ENCODE data around the gene GNAZ. TPM values are rescaled to one million over a fixed set of nuclear protein-coding genes. Genes with fewer than 3 reads are reported as not detected.

GNAZ gene
- total and polyA plus RNA-seq, 2 of the 8 experiments (the other 6 are each of a cell fraction or from before 2014, with no cell fraction given), result 6.6 to 9.6 TPM

- H3K23me2 ChIP-seq (ENCODE audit: low read depth, low read length), result no peaks in the 10 kb centered on the region
- H3K4me2 ChIP-seq (ENCODE audit: insufficient read depth in 1 of 2, low read depth in 2 of 2, low read length in 2 of 2), result no peak overlapping the region
- H3K4me1 ChIP-seq (replicated peaks in 1 of 4; ENCODE audit: control insufficient read depth in 3 of 4, insufficient read depth in 4 of 4, low read length in 3 of 4), result peaks cover 0 to 10% (median 4%) of the 10 kb centered on the region in 4 experiments; a peak in 3 of 7 replicates
- H4K20me1 ChIP-seq (replicated peaks in 1 of 2; ENCODE audit: control insufficient read depth in 1 of 2, insufficient read depth in 2 of 2, low read length in 2 of 2), result peaks cover 9 to 19% of the 10 kb centered on the region in 2 experiments
- no peak overlapping the region for H2BK12ac ChIP-seq (ENCODE audit: low read depth, low read length)
- no peak overlapping the region for H3K27ac ChIP-seq (ENCODE audit: low read depth, low read length)
- H2AK5ac ChIP-seq (ENCODE audit: low read depth, low read length), result no peak overlapping the region
- no peaks in the 10 kb centered on the region for H3K36me3 ChIP-seq (ENCODE audit: control insufficient read depth in 2 of 4, insufficient read depth in 4 of 4, low read length in 3 of 4)
- WGBS, 2 experiments (ENCODE audit: extremely low coverage in 1 of 2, insufficient coverage in 1 of 2, insufficient read length in 1 of 2, insufficient replicate concordance in 2 of 2, low coverage in 1 of 2, low lambda C conversion rate in 2 of 2, missing lambda C conversion rate in 1 of 2), result 90% methylated on average over 17 of the region's 18 CpGs; no CpG with 5 or more reads in 1 of the 2 experiments
- H2BK120ac ChIP-seq (replicated peaks; ENCODE audit: low read depth, low read length), result no peak overlapping the region
- peaks cover 0 to 3% (median 0%) of the 10 kb centered on the region in 4 experiments; a peak in 3 of 7 replicates for H3K27me3 ChIP-seq (replicated peaks in 1 of 4; ENCODE audit: control insufficient read depth in 3 of 4, extremely low read depth in 1 of 4, insufficient read depth in 3 of 4, low read length in 3 of 4)
- no peak overlapping the region for H3K4ac ChIP-seq (replicated peaks; ENCODE audit: insufficient read length, low read depth, low read length)
- no peak overlapping the region for H2AFZ ChIP-seq (ENCODE audit: low read length)
- H3K23ac ChIP-seq (ENCODE audit: insufficient read length), result no peak overlapping the region
- ChIA-PET CTCF (ENCODE audit: partially characterized antibody) (interaction anchor here (0.7 to 24.3 kb wide), 11 partner anchors 8 to 793 kb away, joined by 3 to 384 read pairs (median 4); no protein-coding TSS in a partner anchor), POLR2A (ENCODE audit: partially characterized antibody) (no interaction called here)
- no peak overlapping the region for H3K18ac ChIP-seq (ENCODE audit: extremely low read depth, low read length)
- DNase-seq (ENCODE audit: low read depth in 1 of 2, low spot score in 2 of 2) (no peak), FAIRE-seq (no peak)
- TF ChIP-seq EGR1 (IDR thresholded peaks at IDR 0.05; ENCODE audit: borderline replicate concordance, low read depth, low read length), result no peak
- TF ChIP-seq CBX5 (IDR thresholded peaks at IDR 0.05; ENCODE audit: low read depth, low read length), result no peak
- no peaks in the 10 kb centered on the region for H3K79me1 ChIP-seq (ENCODE audit: low read depth, low read length)
- no peak overlapping the region for H3K4me3 ChIP-seq (ENCODE audit: extremely low read depth in 1 of 4, insufficient read depth in 2 of 4, low read depth in 3 of 4, low read length in 4 of 4)
- no peaks in the 10 kb centered on the region for H3K9me3 ChIP-seq (ENCODE audit: insufficient read depth in 2 of 2, low read depth in 1 of 2, low read length in 1 of 2)
- H3K56ac ChIP-seq (replicated peaks; ENCODE audit: insufficient read length, low read depth, low read length), result no peak overlapping the region
- H3K9ac ChIP-seq (replicated peaks in 1 of 4; ENCODE audit: extremely low read depth in 1 of 4, low read depth in 3 of 4, low read length in 3 of 4), result no peak overlapping the region
- H4K5ac ChIP-seq (ENCODE audit: insufficient read length, low read depth, low read length), result no peak overlapping the region
- no peaks in the 10 kb centered on the region for H3K79me2 ChIP-seq (ENCODE audit: control insufficient read depth in 1 of 2, insufficient read depth in 2 of 2, low read length in 2 of 2)
- no peak overlapping the region for H3K14ac ChIP-seq (ENCODE audit: insufficient read length)
- no peak overlapping the region for H2BK15ac ChIP-seq (ENCODE audit: low read length)
- no peak overlapping the region for H4K91ac ChIP-seq (replicated peaks; ENCODE audit: insufficient read length, low read length)
- no peak overlapping the region for H2BK5ac ChIP-seq (ENCODE audit: low read depth, low read length)
- H4K8ac ChIP-seq (ENCODE audit: extremely low read depth, insufficient read depth, low read length), result no peak overlapping the region; the same call in 1 of the 2 replicates
- H2BK20ac ChIP-seq (ENCODE audit: low read length), result no peak overlapping the region
Observed at GRCh38 chr22:23113847-23114720, 43.8 kb downstream of the GNAZ start.
